HG03521 (cell line): ENCODE measurements around the gene HOATZ.

Source experiments
- ATAC-seq: cut with Tn5 transposase; IDR thresholded peaks from one replicate; pipeline ENCODE4 v1.9.1; 2021; ENCODE audit warnings: mild to moderate bottlenecking, moderate library complexity; ENCODE audit not compliant: unreplicated experiment

Gene HOATZ

GRCh38 chr11:111514216-111515031 is at the start of gene HOATZ:
Gene HOATZ, plus strand, starts transcription at chr11:111514778. Its CDS starts 7 bp downstream, at chr11:111514785.
- ATAC-seq, result no peak

GRCh38 chr11:111465400-111465799 is 49.2 kb upstream of the HOATZ start:
- no peak for ATAC-seq

- ATAC-seq, result no peak
Observed at GRCh38 chr11:111466615-111467014, 48.0 kb upstream of the HOATZ start.

- no peak for ATAC-seq
Observed at GRCh38 chr11:111469200-111469599, 45.4 kb upstream of the HOATZ start.

GRCh38 chr11:111472228-111472627 is 42.4 kb upstream of the HOATZ start:
- ATAC-seq, result no peak

GRCh38 chr11:111474432-111474831 is 40.1 kb upstream of the HOATZ start:
- ATAC-seq, result no peak

- ATAC-seq, result no peak
Observed at GRCh38 chr11:111476366-111476765, 38.2 kb upstream of the HOATZ start.

- no peak for ATAC-seq
Observed at GRCh38 chr11:111476956-111477355, 37.6 kb upstream of the HOATZ start.

GRCh38 chr11:111477898-111478297 is 36.7 kb upstream of the HOATZ start:
- no peak for ATAC-seq

GRCh38 chr11:111479666-111480065 is 34.9 kb upstream of the HOATZ start:
- no peak for ATAC-seq

GRCh38 chr11:111483431-111483830 is 31.1 kb upstream of the HOATZ start:
- no peak for ATAC-seq

- ATAC-seq, result no peak
Observed at GRCh38 chr11:111490496-111490895, 24.1 kb upstream of the HOATZ start.

GRCh38 chr11:111494040-111494439 is 20.5 kb upstream of the HOATZ start:
- no peak for ATAC-seq

GRCh38 chr11:111499483-111499882 is 15.1 kb upstream of the HOATZ start:
- ATAC-seq, result no peak

GRCh38 chr11:111500481-111500880 is 14.1 kb upstream of the HOATZ start:
- ATAC-seq, result no peak

- no peak for ATAC-seq
Observed at GRCh38 chr11:111502611-111503010, 12.0 kb upstream of the HOATZ start.

GRCh38 chr11:111510311-111510710 is 4.3 kb upstream of the HOATZ start:
- ATAC-seq, result no peak

- ATAC-seq, result no peak
Observed at GRCh38 chr11:111512296-111513239, 2.0 kb upstream of the HOATZ start, which contains the start of gene BTG4. Gene BTG4, minus strand, starts transcription at chr11:111512386. Its CDS starts 13,610 bp downstream, at chr11:111498776.

- no peak for ATAC-seq
Observed at GRCh38 chr11:111513240-111513605, 1.4 kb upstream of the HOATZ start.

GRCh38 chr11:111515591-111515990 is 1.0 kb downstream of the HOATZ start:
- ATAC-seq, result no peak

GRCh38 chr11:111518668-111519067 is 4.1 kb downstream of the HOATZ start:
- ATAC-seq, result no peak

GRCh38 chr11:111520560-111520959 is 6.0 kb downstream of the HOATZ start:
- ATAC-seq, result no peak
